ENCODE measurements around the gene TREM1.

Gene TREM1

DNA sequence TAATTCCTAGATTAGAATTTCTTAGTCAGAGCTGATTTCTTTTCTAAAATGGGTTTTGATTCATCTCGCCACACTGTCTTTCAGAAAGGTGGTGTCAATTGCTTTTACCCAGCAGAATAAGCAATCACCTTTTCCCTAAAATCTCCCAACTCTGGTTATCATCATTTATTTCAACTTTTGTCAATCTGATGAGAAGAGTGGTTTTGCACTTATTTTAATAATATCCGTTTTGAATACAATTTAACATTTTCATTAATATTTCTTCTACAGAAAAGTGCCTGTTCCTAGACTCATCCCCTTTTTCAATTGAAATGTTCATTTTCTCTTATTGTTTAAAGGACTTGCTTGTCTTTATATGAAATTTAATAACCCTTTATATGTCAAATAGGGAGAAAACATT lies 40.7 kb upstream of the TREM1 start:
- Histone ChIP-seq H3K27me3 (ENCODE audit: insufficient read depth, poor library complexity, severe bottlenecking) (peaks cover 4% of the 10 kb centered on the region), H3K4me3 (replicated peaks; ENCODE audit: insufficient read depth, low read length) (no peak overlapping the region), H3K27ac (replicated peaks) (no peak overlapping the region)
- no peak for DNase-seq (ENCODE audit: low read depth in 1 of 2, low spot score in 1 of 2)
- TF ChIP-seq POLR2AphosphoS5 (IDR thresholded peaks at IDR 0.05; ENCODE audit: low read depth) = no peak
- TF ChIP-seq GABPA (IDR thresholded peaks at IDR 0.05; ENCODE audit: low read depth) = no peak
- TF ChIP-seq, protein P1, sequence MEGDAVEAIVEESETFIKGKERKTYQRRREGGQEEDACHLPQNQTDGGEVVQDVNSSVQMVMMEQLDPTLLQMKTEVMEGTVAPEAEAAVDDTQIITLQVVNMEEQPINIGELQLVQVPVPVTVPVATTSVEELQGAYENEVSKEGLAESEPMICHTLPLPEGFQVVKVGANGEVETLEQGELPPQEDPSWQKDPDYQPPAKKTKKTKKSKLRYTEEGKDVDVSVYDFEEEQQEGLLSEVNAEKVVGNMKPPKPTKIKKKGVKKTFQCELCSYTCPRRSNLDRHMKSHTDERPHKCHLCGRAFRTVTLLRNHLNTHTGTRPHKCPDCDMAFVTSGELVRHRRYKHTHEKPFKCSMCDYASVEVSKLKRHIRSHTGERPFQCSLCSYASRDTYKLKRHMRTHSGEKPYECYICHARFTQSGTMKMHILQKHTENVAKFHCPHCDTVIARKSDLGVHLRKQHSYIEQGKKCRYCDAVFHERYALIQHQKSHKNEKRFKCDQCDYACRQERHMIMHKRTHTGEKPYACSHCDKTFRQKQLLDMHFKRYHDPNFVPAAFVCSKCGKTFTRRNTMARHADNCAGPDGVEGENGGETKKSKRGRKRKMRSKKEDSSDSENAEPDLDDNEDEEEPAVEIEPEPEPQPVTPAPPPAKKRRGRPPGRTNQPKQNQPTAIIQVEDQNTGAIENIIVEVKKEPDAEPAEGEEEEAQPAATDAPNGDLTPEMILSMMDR (IDR thresholded peaks at IDR 0.05; ENCODE audit: insufficient read depth, low read length) = no peak
- no peak for TF ChIP-seq SPI1 (IDR thresholded peaks at IDR 0.05; ENCODE audit: borderline replicate concordance, low read depth)
- TF ChIP-seq REST (IDR thresholded peaks at IDR 0.05; ENCODE audit: insufficient replicate concordance, low read depth) = no peak

GRCh38 chr6:41326092-41326491 lies 39.6 kb upstream of the TREM1 start:
- peaks cover 4% of the 10 kb centered on the region for H3K27me3 ChIP-seq (ENCODE audit: insufficient read depth, poor library complexity, severe bottlenecking)
- DNase-seq (ENCODE audit: low read depth in 1 of 2, low spot score in 1 of 2) = no peak
- H3K4me3 ChIP-seq (replicated peaks; ENCODE audit: insufficient read depth, low read length) = no peak overlapping the region
- TF ChIP-seq, protein P1 (IDR thresholded peaks at IDR 0.05; ENCODE audit: insufficient read depth, low read length) = no peak
- TF ChIP-seq GABPA (IDR thresholded peaks at IDR 0.05; ENCODE audit: low read depth) = no peak
- no peak for TF ChIP-seq POLR2AphosphoS5 (IDR thresholded peaks at IDR 0.05; ENCODE audit: low read depth)
- TF ChIP-seq REST (IDR thresholded peaks at IDR 0.05; ENCODE audit: insufficient replicate concordance, low read depth) = no peak
- TF ChIP-seq SPI1 (IDR thresholded peaks at IDR 0.05; ENCODE audit: borderline replicate concordance, low read depth) = no peak
- no peak overlapping the region for H3K27ac ChIP-seq (replicated peaks)

DNA sequence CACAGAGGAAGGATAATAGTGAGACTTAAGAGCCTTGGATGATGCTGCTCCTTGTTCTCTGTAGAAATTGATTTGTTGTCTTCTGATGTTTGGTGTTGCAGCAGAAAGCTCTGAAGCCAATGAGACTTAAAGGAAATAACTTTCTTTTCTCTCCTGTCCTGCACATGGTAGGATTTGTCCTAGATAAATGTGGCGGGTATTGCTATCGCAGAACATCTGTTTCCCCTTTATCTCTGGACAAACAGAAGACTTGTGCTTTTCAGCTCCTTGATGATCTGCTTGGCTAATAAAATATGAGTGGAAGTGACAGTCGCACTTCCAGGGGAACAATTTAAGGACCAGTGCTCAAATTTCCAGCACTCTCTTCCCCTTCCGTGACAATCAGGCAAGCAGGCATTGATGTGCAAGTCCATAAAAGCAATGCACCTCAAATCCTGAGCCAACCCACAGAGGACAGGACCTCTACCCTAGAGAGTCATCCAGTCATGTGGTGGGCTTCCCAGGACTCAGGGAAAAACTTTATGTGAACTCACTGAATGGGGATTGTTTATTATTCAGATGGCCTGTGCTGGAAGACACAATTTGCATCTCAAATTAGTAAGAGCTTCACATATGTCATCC lies 39.1 kb upstream of the TREM1 start:
- TF ChIP-seq POLR2AphosphoS5 (IDR thresholded peaks at IDR 0.05; ENCODE audit: low read depth) (no peak), GABPA (IDR thresholded peaks at IDR 0.05; ENCODE audit: low read depth) (no peak), SPI1 (IDR thresholded peaks at IDR 0.05; ENCODE audit: borderline replicate concordance, low read depth) (no peak), REST (IDR thresholded peaks at IDR 0.05; ENCODE audit: insufficient replicate concordance, low read depth) (no peak)
- TF ChIP-seq, protein P1 (IDR thresholded peaks at IDR 0.05; ENCODE audit: insufficient read depth, low read length) = no peak
- Histone ChIP-seq H3K4me3 (replicated peaks; ENCODE audit: insufficient read depth, low read length) (no peak overlapping the region), H3K27ac (replicated peaks) (no peak overlapping the region), H3K27me3 (ENCODE audit: insufficient read depth, poor library complexity, severe bottlenecking) (peaks cover 4% of the 10 kb centered on the region)
- no peak for DNase-seq (ENCODE audit: low read depth in 1 of 2, low spot score in 1 of 2)

All from HL-60 (cell line).